ENCODE results near the gene NEFH.

GRCh38 chr22:29477723-29478318, 2.2 kb upstream of the NEFH start:
- TF ChIP-seq CTCF (IDR thresholded peaks at IDR 0.05) (no peak), POLR2A (IDR thresholded peaks at IDR 0.05) (no peak)

Measured in body of pancreas (tissue), 4 donors.